ENCODE results near the gene CCNQ.
A peak's percentile ranks its signal among the peaks of the same experiment; 100 is the strongest.

The CCNQ gene

GRCh38 chrX:153572601-153573000, 26.3 kb downstream of the CCNQ start:
- Histone ChIP-seq H3K4me3 (replicated peaks; ENCODE audit: insufficient read depth, low read length) (no peak overlapping the region), H3K27ac (replicated peaks) (no peak overlapping the region), H3K27me3 (ENCODE audit: insufficient read depth, poor library complexity, severe bottlenecking) (no peaks in the 10 kb centered on the region)
- DNase-seq (ENCODE audit: low read depth in 1 of 2, low spot score in 1 of 2) = no peak
- TF ChIP-seq POLR2AphosphoS5 (IDR thresholded peaks at IDR 0.05; ENCODE audit: low read depth) (no peak), REST (IDR thresholded peaks at IDR 0.05; ENCODE audit: insufficient replicate concordance, low read depth) (no peak), SPI1 (IDR thresholded peaks at IDR 0.05; ENCODE audit: borderline replicate concordance, low read depth) (no peak), GABPA (IDR thresholded peaks at IDR 0.05; ENCODE audit: low read depth) (no peak), CTCF (IDR thresholded peaks at IDR 0.05; ENCODE audit: insufficient read depth, low read length) (no peak)

GRCh38 chrX:153571534-153571908, 27.4 kb downstream of the CCNQ start:
- no peak overlapping the region for H3K4me3 ChIP-seq (replicated peaks; ENCODE audit: insufficient read depth, low read length)
- H3K27ac ChIP-seq (replicated peaks) = no peak overlapping the region
- H3K27me3 ChIP-seq (ENCODE audit: insufficient read depth, poor library complexity, severe bottlenecking) = no peaks in the 10 kb centered on the region
- TF ChIP-seq REST (IDR thresholded peaks at IDR 0.05; ENCODE audit: insufficient replicate concordance, low read depth) (no peak), SPI1 (IDR thresholded peaks at IDR 0.05; ENCODE audit: borderline replicate concordance, low read depth) (no peak), POLR2AphosphoS5 (IDR thresholded peaks at IDR 0.05; ENCODE audit: low read depth) (no peak), CTCF (IDR thresholded peaks at IDR 0.05; ENCODE audit: insufficient read depth, low read length) (no peak), GABPA (IDR thresholded peaks at IDR 0.05; ENCODE audit: low read depth) (no peak)
- no peak for DNase-seq (ENCODE audit: low read depth in 1 of 2, low spot score in 1 of 2)

DNA sequence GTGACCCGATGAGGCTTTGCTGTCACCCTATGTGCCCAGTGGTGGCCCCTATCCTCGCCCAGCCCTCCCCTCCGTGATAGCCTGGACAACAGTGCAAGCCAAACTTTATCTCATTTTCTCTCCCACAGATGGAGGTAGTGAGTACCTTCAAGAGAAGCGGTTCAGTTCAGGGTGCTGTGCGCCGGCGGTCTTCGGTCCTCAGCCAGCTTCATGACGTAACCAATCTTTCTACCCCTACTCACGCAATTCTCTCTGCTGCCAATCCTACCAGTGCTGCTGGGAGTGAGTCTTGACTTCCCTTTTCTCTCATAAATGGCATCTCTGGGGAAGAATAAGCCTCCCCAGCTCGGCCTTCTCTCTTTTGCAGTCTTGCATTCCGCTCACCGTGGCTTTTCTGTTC, 29.5 kb downstream of the CCNQ start:
- H3K27me3 ChIP-seq (ENCODE audit: insufficient read depth, poor library complexity, severe bottlenecking) = no peaks in the 10 kb centered on the region
- H3K27ac ChIP-seq (replicated peaks) = peak overlapping the region; percentile 61
- DNase-seq (ENCODE audit: low read depth in 1 of 2, low spot score in 1 of 2) = peak; percentile 72 to 82
- TF ChIP-seq REST (IDR thresholded peaks at IDR 0.05; ENCODE audit: insufficient replicate concordance, low read depth) (no peak), SPI1 (IDR thresholded peaks at IDR 0.05; ENCODE audit: borderline replicate concordance, low read depth) (peak; percentile 87; the same call in 1 of the 2 replicates), GABPA (IDR thresholded peaks at IDR 0.05; ENCODE audit: low read depth) (no peak)
- H3K4me3 ChIP-seq (replicated peaks; ENCODE audit: insufficient read depth, low read length) = no peak overlapping the region
